Parathyroid adenoma (tissue), 2 donors: ENCODE results near the gene YY1.

Experiments used
- H2AFZ ChIP-seq: fragments of 300-600 bp; sonication (generic); one replicate; pipeline ENCODE4 v1.7.0; 2017; ENCODE audit warnings: antibody characterized with exemption, mild to moderate bottlenecking
- H3K27ac ChIP-seq: fragments of 300-600 bp; sonication (generic); one replicate; pipeline ENCODE4 v1.7.0; 2017
- H3K27me3 ChIP-seq: fragments of 300-600 bp; sonication (generic); one replicate; pipeline ENCODE4 v1.7.0; 2017; ENCODE audit warnings: low read length; ENCODE audit not compliant: control insufficient read depth, insufficient read depth
- H3K36me3 ChIP-seq: fragments of 300-600 bp; sonication (generic); one replicate; pipeline ENCODE4 v1.7.0; 2017; ENCODE audit warnings: low read length; ENCODE audit not compliant: control insufficient read depth, insufficient read depth
- H3K4me1 ChIP-seq: fragments of 300-600 bp; sonication (generic); one replicate; pipeline ENCODE4 v1.7.0; 2017; ENCODE audit warnings: control low read depth
- H3K4me2 ChIP-seq: fragments of 300-600 bp; sonication (generic); one replicate; pipeline ENCODE4 v1.7.0; 2017; ENCODE audit warnings: low read length
- H3K4me3 ChIP-seq: fragments of 300-600 bp; sonication (generic); one replicate; pipeline ENCODE4 v1.7.0; 2017; ENCODE audit warnings: low read depth, low read length
- H3K79me2 ChIP-seq: fragments of 300-600 bp; sonication (generic); one replicate; pipeline ENCODE4 v1.7.0; 2017; ENCODE audit warnings: control low read depth
- H3K9ac ChIP-seq: fragments of 300-600 bp; sonication (generic); one replicate; pipeline ENCODE4 v1.7.0; 2017; ENCODE audit warnings: mild to moderate bottlenecking
- H3K9me3 ChIP-seq: fragments of 300-600 bp; sonication (generic); one replicate; pipeline ENCODE4 v1.7.0; 2017; ENCODE audit warnings: low read length; ENCODE audit not compliant: control insufficient read depth
- CTCF ChIP-seq: fragments of 300-600 bp; sonication (generic); IDR thresholded peaks from one replicate; pipeline ENCODE4 v1.7.0; 2017; ENCODE audit warnings: antibody characterized with exemption, mild to moderate bottlenecking
- donor health status: primary hyperparathyroidism.

YY1 gene

GRCh38 chr14:100213956-100214769 lies 24.8 kb upstream of the YY1 start:
- Histone ChIP-seq H3K27me3 (no peaks in the 10 kb centered on the region), H3K27ac (peak overlapping the region; percentile 89), H3K4me2 (peak overlapping the region; percentile 90), H3K4me3 (peak overlapping the region; percentile 94), H3K79me2 (no peaks in the 10 kb centered on the region), H3K4me1 (peaks cover 9% of the 10 kb centered on the region), H2AFZ (peak overlapping the region; percentile 92), H3K36me3 (no peaks in the 10 kb centered on the region), H3K9me3 (no peaks in the 10 kb centered on the region), H3K9ac (peak overlapping the region; percentile 88)
- no peak for TF ChIP-seq CTCF

- no peaks in the 10 kb centered on the region for H3K27me3 ChIP-seq
- peak overlapping the region; percentile 38 for H3K4me3 ChIP-seq
- H3K79me2 ChIP-seq = no peaks in the 10 kb centered on the region
- H2AFZ ChIP-seq = peak overlapping the region; percentile 92
- H3K4me2 ChIP-seq = peak overlapping the region; percentile 90
- H3K4me1 ChIP-seq = peaks cover 9% of the 10 kb centered on the region
- H3K9ac ChIP-seq = no peak overlapping the region
- TF ChIP-seq CTCF = no peak
- H3K9me3 ChIP-seq = no peaks in the 10 kb centered on the region
- H3K27ac ChIP-seq = peak overlapping the region; percentile 89
- H3K36me3 ChIP-seq = no peaks in the 10 kb centered on the region
Observed at GRCh38 chr14:100214770-100215083, 24.2 kb upstream of the YY1 start.

GRCh38 chr14:100215330-100215885 lies 23.5 kb upstream of the YY1 start:
- TF ChIP-seq CTCF = no peak
- H3K9me3 ChIP-seq = no peaks in the 10 kb centered on the region
- H3K9ac ChIP-seq = no peak overlapping the region
- H3K27ac ChIP-seq = no peak overlapping the region
- no peak overlapping the region for H3K4me3 ChIP-seq
- H2AFZ ChIP-seq = peak overlapping the region; percentile 92
- H3K27me3 ChIP-seq = no peaks in the 10 kb centered on the region
- H3K36me3 ChIP-seq = no peaks in the 10 kb centered on the region
- H3K4me1 ChIP-seq = peaks cover 9% of the 10 kb centered on the region
- H3K79me2 ChIP-seq = no peaks in the 10 kb centered on the region
- no peak overlapping the region for H3K4me2 ChIP-seq

- no peaks in the 10 kb centered on the region for H3K36me3 ChIP-seq
- H3K9me3 ChIP-seq = no peaks in the 10 kb centered on the region
- no peaks in the 10 kb centered on the region for H3K27me3 ChIP-seq
- peaks cover 4% of the 10 kb centered on the region for H3K4me1 ChIP-seq
- peaks cover 26% of the 10 kb centered on the region for H3K79me2 ChIP-seq
- no peak overlapping the region for H3K4me3 ChIP-seq
- no peak overlapping the region for H3K9ac ChIP-seq
- H3K4me2 ChIP-seq = no peak overlapping the region
- H3K27ac ChIP-seq = no peak overlapping the region
- no peak for TF ChIP-seq CTCF
- H2AFZ ChIP-seq = no peak overlapping the region
Observed at GRCh38 chr14:100219126-100219785, 19.7 kb upstream of the YY1 start.
